DMS114 treated with DMSO at 0.1 percent for 48 hours (cell line): ENCODE data around the gene SPDYE1.
"Not testable (repeated sequence)": the region's sequence is repeated elsewhere in the genome, so short reads cannot be mapped to it uniquely, and the experiment has no call there.

ENCODE experiments used
- DNase-seq: peaks from one replicate; lab custom pipeline; 2025; ENCODE audit not compliant: unreplicated experiment; lab: John Stamatoyannopoulos, UW

SPDYE1 gene, protein sequence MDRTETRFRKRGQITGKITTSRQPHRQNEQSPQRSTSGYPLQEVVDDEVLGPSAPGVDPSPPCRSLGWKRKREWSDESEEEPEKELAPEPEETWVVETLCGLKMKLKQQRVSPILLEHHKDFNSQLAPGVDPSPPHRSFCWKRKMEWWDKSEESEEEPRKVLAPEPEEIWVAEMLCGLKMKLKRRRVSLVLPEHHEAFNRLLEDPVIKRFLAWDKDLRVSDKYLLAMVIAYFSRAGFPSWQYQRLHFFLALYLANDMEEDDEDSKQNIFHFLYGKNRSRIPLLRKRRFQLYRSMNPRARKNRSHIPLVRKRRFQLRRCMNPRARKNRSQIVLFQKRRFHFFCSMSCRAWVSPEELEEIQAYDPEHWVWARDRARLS

DNA sequence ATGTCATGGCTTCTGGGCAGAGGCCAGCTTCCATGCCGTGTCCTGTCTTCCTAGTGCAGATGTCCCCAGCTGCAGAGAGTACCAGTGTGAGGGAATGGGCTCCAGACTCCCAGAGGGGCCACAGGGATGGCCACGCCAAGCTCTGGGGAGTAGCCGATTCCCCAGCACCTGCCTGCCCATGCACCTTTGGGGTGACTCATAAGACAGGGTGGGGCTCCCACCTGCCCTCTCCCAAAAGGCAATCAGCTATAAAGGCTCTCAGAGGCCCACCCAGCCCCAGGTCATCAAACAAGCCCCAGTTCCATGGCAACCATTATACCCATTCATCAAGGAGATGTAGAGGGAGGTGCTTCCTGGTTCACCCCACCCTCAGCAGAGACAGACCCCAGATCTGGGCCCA, at the start of gene SPDYE1:
SPDYE1 (plus strand) TSS at position 366 of the 400 bp plus-strand sequence. CDS start 2,053 bp downstream, outside the sequence.
- DNase-seq = not testable (repeated sequence)

DNA sequence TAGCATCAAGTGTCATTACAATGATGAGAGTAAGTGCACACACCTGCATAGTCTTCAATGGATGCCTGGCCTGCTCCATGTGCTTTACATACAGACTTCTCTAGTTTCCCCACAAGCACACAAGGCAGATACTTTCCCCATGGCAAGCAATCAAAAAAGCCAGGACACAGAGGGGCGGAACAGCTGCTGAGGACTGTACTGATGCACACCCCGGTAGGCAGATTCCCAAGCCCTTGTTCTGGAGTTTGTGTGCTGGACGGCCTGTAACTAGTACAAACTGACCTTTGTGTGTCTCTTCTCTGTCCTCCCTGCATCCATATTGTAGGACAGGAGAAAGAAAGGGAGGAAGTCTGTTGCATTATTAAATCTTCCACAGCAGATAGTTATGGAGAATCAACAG, 45.7 kb upstream of the SPDYE1 start:
- no peak for DNase-seq

DNA sequence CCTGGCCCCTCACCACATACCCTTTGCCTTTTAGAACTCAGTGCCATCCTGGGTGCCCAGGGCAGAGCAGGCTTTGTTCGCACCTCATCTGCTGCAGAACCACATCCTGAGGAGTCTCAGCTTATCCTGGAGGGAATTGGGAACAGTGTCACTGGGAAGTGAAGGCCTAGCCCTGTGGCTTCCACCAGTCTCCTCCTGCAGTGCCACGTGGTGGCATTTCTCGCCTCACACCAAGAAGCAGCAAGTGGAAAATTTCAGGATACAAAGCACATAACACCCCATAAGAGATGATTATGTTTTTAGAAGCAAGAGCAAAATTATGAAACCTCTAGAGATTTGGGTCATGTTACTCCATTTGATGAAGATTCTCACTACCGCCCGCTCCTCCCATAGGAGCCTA, 44.6 kb upstream of the SPDYE1 start:
- no peak for DNase-seq

DNA sequence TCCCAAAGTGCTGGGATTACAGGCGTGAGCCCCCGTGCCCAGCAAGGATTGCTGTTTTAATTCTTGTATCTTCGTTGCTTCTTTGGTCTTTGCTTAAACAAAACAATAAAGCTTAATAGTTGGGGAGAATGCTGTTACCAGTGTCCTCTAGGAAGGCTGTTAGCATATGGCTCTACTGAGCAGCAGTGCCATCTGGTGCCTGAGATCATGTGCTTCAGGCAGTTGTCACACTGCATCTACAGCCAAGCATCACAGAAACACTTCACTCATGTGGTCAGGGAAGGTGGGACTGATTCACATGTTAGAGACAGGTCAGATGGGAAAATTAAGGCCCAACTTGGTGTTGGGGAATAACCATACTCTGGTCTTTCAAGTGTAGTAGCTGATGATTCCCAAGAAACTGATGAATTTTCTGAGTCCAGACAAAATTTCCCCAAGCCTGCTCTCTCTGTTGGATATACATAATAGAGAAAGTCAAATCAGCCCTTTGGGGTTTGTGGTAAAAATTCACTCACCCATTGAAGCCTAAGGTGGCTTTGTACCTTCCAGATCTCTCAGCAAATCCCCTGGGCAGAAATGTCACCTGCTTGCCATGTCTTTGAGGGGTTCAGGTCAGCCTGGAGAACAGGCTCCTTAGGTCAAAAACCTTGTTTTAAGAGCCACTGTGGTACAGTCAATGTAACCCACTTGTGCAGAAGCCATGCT, 43.0 kb upstream of the SPDYE1 start:
- DNase-seq = peak; percentile 45

DNA sequence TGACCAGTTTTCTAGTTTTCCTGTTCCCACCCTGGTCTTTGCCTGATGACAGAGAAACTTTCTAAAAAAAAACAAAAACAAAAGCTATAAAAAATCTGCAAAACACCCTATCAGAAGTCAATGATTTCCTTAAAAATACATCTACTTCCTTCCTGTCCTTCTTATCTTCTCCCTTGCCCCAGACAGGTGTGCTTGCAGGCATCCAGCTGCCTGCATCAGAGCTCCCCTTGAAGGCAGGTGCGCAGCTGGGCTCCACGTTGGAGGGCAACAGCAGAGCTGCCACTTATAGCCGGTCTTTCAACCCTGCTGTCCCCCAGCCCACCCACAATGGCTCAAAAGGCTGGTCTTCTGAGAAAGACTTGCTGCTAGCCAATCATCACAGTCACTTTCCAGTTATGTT, 41.7 kb upstream of the SPDYE1 start:
- DNase-seq = no peak

DNA sequence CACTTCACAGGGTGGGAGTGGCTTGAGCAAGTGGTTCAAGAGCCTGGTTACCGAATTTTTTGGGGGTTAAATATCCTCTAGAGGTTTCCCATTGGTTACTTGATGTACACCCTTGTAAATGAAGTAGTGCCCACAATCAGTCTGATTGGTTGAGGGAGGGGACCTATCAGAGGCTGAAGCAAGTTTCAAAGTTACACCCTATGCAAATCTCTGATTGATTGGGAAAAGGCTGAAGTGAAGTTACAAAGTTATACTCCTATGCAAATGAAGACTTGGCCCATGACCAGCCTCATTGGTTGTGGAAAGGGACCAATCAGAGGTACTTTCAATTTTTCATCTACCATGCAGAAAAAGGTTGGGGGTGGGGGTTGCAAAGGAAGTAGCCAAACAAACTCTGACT, 36.8 kb upstream of the SPDYE1 start:
- no peak for DNase-seq

DNA sequence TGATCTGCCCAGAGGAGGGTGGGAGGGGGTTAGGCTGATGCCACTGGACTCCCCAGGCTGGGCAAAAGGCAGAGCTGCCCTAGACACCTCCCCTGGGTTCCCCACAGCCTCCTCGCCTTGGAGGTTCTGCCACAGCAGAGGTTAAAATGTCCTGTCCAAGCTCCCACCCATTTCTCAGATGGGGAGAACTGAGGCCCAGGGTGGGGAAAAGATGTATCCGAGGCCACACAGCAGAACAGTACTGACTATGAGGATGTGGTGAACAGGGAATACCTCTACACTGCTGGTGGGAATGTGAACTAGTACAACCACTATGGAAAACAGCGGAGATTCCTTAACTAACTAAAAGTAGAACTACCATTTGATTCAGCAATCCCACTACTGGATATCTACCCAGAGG, 31.3 kb upstream of the SPDYE1 start:
- not testable (repeated sequence) for DNase-seq

DNA sequence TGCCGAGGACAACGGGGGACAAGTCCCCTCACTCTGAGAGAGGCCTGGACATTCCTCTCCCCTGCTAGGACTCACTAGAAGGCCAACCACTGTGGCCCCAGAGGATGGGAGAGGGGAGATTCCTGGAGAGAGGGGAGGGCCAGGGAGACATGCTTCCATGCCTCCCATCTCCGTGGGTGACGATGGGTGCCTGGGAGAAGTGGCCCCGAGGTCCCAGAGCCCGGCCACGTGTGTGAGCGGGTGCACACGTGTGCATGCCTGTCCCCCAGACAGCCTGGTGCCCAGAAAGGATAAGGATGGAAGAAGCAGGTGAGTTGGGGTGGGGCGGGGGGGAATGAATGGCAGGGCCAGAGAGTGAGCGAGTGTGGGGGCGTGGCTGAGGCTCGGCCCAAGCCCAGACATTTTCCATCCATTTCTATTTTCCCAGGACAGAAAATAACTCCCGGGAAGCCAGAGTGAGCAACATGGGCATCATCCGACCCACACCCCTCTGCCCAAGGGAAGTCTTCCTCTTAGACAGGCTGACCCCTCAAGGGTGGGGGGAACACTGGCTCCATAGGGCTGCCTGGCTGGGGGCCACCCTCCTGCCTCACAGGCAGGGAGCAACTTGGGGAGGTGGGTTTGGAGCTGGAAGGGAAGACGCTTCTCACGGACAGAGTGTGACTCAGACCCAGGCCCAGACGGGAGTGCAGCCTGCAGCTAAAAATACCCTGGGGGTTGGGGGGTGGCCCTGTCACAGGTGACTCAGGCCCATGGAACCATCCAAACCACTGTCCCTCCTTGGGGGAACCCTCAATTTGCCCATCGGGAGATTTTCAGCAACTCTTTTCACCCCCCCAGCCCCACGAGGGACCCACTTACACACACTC, 29.3 kb upstream of the SPDYE1 start:
- not testable (repeated sequence) for DNase-seq

DNA sequence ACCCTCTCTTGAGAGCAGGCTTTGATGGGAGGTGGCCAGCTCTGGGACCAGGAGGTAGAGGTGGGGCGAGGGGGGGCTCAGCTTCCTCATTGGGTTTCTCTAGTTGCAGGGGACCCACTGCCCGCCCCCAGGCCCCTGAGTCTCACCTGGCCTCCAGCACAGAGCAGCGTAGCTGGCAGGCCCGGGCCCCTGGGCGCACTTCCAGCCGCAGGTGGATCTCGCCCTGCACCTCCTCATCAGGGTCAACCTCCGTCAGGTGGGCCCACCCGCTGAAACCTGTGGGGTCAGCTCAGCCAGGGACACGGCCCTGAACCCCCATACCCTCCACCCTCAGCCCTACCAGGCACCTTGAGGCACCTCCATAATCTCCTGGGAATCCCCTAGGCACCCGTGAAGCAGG, 28.1 kb upstream of the SPDYE1 start:
- DNase-seq = not testable (repeated sequence)

DNA sequence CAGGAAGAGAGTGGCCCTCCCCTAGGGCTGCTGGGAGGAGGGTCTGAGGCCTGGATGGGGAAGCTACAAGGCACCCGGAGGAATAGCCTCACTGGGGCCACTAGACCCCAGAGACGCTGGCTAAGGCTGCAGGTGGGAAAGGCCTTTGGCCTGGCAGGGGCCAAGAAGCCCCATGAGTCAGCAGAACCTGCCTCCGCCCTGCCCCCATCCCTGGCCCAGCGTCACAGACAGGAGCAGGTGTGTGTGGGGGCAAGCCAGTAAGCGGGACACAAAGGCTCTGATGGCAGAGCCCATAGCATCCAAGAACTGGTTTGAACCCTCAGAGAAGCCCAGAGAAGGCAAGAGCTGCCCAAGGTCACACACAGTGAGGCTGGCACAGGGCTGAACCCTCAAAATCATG, 27.0 kb upstream of the SPDYE1 start:
- DNase-seq = not testable (repeated sequence)

DNA sequence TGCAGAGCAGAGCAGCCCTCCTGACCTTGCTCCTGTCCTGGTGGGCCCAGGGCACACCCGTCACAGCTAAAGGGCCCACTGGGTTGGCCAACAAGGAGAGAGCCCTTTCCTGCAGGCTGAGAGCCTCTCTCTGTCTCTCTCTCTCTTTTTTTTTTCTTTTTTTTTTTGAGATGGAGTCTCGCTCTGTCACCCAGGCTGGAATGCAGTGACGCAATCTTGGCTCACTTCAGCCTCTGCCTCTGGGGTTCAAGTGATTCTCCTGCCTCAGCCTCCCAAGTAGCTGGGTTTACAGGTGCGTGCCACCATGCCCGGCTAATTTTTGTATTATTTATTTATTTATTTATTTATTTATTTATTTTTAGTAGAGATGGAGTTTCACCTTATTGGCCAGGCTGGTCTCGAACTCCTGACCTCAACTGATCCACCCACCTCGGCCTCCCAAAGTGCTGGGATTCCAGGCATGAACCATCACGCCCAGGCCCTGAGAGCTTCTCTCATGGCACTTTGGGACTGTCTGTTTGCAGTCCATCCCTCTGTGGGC, 23.6 kb upstream of the SPDYE1 start:
- not testable (repeated sequence) for DNase-seq

DNA sequence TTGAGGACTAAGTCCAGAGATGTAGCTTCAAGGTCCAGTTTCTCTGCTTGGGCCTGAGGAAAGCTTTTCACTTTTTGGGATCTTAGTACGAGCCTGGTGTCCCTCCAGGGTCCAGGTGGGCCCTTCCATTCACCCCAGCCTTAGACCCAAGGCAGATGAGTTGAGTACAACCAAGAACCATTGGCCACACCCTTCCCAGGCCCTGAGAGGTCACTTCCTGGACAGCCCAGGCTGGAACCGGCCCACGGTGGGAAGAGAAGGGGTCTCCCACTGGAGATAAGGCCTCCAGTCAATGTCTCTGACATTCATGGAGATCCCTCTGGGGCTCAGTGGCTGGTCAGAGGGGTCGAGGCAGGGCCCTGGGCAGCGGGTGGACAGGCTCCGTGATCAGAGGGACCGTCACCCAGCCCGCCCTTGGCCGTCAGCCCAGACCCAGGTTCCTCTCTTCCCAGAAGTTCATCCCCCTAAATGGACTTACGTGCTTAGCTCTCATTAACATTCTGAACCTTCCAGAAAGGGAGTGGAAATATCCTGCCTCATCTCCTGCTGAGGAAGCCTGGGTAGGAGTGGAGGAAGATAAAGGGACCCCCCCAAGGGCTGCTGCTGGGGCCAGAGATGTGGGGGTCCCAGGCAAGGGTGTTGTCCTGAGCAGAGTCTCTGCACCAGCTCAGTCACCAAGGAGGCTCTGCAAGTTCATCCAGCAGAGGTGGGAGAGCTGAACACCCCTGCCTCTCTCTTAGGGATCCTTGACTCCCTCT, 22.8 kb upstream of the SPDYE1 start:
- DNase-seq = not testable (repeated sequence)

DNA sequence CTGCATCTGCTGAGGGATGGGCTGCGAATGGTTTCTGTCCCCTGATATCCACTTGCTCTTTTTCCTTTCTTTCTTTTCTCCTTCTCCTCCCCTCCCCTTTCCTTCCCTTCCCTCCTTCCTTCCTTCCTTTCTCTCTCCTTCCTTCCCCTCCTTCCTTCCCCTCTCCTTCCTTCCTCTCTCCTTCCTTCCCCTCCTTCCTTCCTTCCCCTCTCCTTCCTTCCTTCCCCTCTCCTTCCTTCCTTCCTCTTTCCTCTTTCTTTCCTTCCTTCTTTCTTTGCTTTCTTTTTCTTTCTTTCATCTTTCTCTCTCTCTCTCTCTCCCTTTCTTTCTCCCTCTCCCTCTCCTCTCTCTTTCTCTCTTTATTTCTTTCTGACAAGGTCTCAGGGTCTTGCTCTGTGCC, 20.2 kb upstream of the SPDYE1 start:
- no peak for DNase-seq

DNA sequence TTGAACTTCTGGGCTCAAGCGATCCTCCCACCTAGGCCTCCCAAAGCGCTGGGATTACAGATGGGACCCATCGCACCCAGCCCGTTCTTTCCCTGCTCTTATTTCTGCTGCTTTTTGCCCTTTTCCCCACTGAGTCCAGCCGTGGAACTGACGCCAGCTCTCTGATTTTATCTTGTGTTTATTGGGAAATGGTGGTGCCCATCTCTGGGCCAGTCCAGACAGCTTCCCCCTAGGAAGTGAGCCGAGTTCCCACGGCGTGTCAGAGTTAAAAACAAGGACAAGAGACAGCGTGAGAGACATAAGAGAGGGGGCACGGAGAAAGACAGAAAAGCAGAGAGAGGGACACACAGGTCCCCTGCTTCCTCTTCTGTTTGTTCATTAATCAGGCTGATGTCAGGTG, 19.6 kb upstream of the SPDYE1 start:
- not testable (repeated sequence) for DNase-seq

DNA sequence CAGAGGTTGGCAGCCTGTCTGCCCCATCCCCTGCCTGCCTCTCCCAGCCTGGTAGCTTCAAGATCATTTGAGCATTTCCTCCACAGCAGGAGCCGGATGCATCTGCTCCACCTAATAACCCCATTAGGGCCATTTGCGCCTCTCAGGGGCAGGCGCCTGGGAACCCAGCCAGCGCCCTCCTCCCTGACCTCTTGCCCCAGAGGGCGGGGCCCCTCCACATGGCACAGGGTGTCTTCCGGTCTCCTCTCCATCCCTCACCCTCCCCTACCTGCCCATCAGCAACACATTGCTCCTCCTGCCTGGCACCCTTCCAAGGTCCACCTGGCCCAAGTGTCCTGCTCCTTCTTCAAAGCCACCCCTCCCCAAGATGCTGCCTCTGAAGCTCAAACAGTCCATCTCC, 14.8 kb upstream of the SPDYE1 start:
- not testable (repeated sequence) for DNase-seq

DNA sequence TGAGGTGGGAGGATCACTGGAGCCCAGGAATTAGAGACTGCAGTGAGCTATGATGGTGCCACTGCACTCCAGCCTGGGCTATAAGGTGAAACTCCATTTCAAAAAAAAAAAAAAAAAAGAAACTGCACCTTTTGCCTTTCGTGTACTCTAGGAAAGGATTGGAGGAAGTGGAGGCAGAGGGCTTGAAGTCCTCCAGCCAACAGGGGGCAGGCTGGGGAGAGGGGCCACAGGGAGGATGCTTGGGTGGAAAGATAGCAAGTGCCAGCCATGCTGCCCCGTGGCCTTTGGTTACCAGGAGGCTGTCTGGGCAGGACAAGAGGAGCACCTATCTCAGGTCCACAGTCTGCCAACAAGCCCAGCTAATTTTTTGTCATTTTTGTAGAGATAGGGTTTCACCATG, 14.0 kb upstream of the SPDYE1 start:
- not testable (repeated sequence) for DNase-seq

DNA sequence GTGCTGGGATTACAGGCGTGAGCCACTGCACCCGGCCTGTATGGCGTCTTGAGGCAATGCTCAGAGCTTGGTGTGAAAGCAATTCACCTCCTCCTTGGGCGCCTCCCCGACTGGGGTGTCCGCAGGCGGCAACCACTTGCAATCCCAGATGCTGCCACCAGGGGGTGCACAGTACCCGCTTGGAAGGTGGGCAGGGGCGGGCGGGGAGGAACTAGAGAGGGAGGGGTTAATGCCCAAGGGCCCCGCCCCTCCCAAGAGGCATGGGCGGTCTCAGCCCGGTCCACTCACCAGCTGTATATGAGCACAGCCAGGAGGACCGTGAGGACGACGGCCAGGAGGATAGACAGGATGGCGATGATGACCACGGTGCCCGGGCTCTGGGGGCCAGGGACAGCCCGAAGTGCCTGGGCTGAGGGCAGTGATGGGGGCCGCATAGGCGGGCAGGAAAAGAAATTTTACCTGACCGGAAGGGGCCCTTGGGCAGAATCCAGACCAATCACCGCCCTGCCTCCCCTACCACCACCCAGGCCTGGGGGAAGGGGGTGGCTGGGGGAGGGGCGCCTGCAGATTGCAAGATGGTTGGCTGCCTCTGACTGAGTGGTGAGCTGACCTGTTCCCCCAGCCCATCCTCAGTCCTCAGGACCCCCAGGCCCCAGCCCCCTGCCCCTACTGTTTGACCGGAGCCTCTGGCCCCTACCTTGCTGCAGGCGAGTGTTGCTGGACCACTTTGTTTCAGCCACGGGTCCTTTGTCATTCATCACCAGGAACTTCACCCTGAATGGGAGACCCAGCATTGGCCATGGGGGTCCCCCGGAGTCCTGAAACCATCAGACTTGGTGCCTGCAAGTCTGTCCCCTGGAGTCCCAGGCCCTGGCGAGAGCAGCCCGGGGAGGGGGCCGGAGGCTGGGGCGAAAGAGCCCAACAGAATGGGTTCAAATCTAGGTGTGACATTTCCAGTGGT, 11.5 kb upstream of the SPDYE1 start:
- peak; percentile 8 for DNase-seq

DNA sequence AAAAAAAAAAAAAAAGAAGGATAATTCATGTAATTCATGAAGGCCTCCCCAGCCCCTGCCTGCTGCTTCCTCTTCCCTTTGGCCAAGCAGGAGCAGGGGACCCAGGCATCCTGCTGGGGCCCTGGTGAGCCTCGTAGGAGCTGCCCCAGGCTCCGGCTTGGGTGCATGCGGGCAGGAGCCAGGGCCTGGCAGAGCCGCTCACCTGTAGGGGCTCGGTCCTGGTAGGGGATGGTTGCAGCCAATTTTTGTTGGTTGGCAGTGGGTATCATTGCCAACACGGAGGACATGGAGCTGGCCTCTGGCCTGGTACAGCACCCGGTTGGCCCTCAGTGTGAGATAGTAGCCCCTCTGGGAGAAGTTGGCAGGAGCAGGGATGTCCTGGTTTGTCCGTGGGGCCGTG, 10.2 kb upstream of the SPDYE1 start:
- not testable (repeated sequence) for DNase-seq

DNA sequence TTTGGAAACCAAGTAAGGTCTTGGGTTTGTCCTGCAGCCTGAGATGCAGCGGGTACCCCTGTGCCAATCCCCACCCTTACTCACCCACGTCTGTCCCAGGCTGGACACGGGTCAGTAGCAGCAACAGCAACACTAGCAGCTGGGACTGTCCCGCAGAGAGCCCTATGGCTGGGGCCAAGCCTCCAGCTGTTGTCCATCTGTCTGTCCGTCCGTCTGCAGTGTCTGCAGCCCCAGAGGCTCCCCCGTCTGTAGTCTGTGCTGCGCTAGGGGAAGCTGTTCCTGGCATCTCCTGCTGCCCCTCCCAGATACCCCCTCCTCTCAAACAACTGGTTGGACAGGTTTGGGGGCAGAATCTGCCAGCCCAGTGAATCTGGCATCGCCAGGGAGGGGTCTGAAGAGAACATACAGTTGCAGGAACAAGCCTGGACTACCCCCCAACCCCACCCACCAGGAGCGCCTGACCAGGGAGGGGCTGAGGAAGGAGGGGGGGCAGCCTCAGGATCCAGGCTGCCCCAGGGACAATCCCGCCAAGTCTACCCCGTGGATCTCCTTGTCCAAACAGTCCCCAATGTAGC, 7.6 kb upstream of the SPDYE1 start:
- not testable (repeated sequence) for DNase-seq
